Subcutaneous abdominal adipose tissue (tissue), 5 donors: Measurements from ENCODE around the gene AEBP1.

Experiments
- H3K27ac ChIP-seq: one replicate; pipeline ENCODE4 v1.7.0; 2013; ENCODE audit warnings: low read depth, mild to moderate bottlenecking, inconsistent platforms, low read length, moderate library complexity
- H3K27me3 ChIP-seq, 5 donors: one replicate each; pipeline ENCODE4 v1.7.0; 2013; ENCODE audit warnings: low read length in 5 of 5, inconsistent platforms in 1 of 5; ENCODE audit not compliant: control insufficient read depth in 5 of 5, insufficient read depth in 4 of 5
- H3K36me3 ChIP-seq, 5 donors: one replicate each; pipeline ENCODE4 v1.7.0; 2013; ENCODE audit warnings: low read length in 5 of 5; ENCODE audit not compliant: control insufficient read depth in 5 of 5, insufficient read depth in 5 of 5
- H3K4me1 ChIP-seq, 5 donors: one replicate each; pipeline ENCODE4 v1.7.0; 2013; ENCODE audit warnings: low read length in 5 of 5, mild to moderate bottlenecking in 3 of 5, moderate library complexity in 1 of 5; ENCODE audit not compliant: control insufficient read depth in 5 of 5, insufficient read depth in 5 of 5
- H3K4me3 ChIP-seq, 5 donors: one replicate each; pipeline ENCODE4 v1.7.0; 2013; ENCODE audit warnings: low read length in 5 of 5, low read depth in 1 of 5
- H3K9ac ChIP-seq, 5 donors: one replicate each; pipeline ENCODE4 v1.7.0; 2013; ENCODE audit warnings: low read length in 5 of 5, mild to moderate bottlenecking in 4 of 5, moderate library complexity in 3 of 5
- H3K9me3 ChIP-seq, 5 donors: one replicate each; pipeline ENCODE4 v1.7.0; 2013; ENCODE audit warnings: low read length in 5 of 5; ENCODE audit not compliant: control insufficient read depth in 5 of 5
- donor health status: healthy.
- donor health status: healthy.
- donor health status: healthy.
- donor health status: healthy.
- donor health status: healthy.

Gene AEBP1

DNA sequence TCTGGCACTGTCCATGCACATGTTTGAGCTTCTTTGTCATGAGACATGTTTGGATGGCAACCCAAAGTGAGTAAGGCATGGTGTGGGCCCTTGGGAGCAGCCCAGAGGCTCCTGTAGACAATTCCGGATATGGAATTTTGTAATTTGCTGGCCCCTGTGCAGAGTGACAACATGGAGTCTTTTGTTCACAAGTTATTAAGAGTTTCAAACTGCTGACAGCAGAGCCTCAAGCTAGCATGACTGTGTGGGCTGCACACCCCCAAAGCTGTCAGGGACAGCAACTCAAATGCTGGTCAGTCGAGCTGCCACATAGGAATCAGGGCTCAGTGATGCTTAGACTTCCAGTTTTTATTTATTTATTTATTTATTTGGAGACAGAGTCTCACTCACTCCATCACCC is 44.0 kb downstream of the AEBP1 start:
- Histone ChIP-seq H3K4me1 (peaks cover 0 to 17% (median 14%) of the 10 kb centered on the region in 5 donors), H3K27ac (no peak overlapping the region), H3K4me3 (no peak overlapping the region), H3K9me3 (no peaks in the 10 kb centered on the region), H3K27me3 (peaks cover 0 to 13% (median 10%) of the 10 kb centered on the region in 5 donors), H3K9ac (no peak overlapping the region), H3K36me3 (no peaks in the 10 kb centered on the region)

GRCh38 chr7:44148961-44149536 is 44.9 kb downstream of the AEBP1 start:
- Histone ChIP-seq H3K27me3 (peaks cover 0 to 13% (median 10%) of the 10 kb centered on the region in 5 donors), H3K9ac (no peak overlapping the region), H3K9me3 (no peaks in the 10 kb centered on the region), H3K27ac (no peak overlapping the region), H3K4me3 (no peak overlapping the region), H3K36me3 (no peaks in the 10 kb centered on the region), H3K4me1 (peaks cover 0 to 17% (median 14%) of the 10 kb centered on the region in 5 donors)

- Histone ChIP-seq H3K27me3 (peaks cover 0 to 11% (median 10%) of the 10 kb centered on the region in 5 donors), H3K4me1 (peaks cover 0 to 17% (median 14%) of the 10 kb centered on the region in 5 donors), H3K27ac (no peak overlapping the region), H3K4me3 (no peak overlapping the region), H3K9ac (no peak overlapping the region), H3K9me3 (no peaks in the 10 kb centered on the region), H3K36me3 (no peaks in the 10 kb centered on the region)
These were observed 45.7 kb downstream of the AEBP1 start for GRCh38 chr7:44149571-44150465.

DNA sequence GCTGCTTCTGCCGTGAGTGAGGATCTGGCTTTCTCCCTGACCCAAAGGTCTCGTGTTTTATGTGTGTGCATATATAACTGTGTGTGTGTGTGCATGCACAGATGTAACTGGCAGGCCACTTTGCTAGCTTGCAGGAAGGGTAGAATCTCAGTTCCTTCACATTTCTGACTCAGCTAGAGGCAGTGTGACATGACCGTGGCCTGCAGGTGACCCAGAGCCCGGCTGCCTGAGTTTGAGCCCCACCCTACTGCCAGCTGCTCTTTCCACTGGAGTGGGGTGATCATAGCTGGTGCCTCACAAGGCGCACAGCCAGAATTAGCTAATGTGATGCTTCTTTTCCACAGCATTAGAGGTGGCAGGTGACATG is 46.3 kb downstream of the AEBP1 start:
- H3K27ac ChIP-seq = no peak overlapping the region
- no peaks in the 10 kb centered on the region for H3K9me3 ChIP-seq
- peaks cover 0 to 12% (median 9%) of the 10 kb centered on the region in 5 donors for H3K4me1 ChIP-seq
- H3K9ac ChIP-seq = no peak overlapping the region
- peaks cover 0 to 7% (median 5%) of the 10 kb centered on the region in 5 donors for H3K27me3 ChIP-seq
- H3K36me3 ChIP-seq = no peaks in the 10 kb centered on the region
- H3K4me3 ChIP-seq = no peak overlapping the region

- Histone ChIP-seq H3K27me3 (peaks cover 0 to 6% (median 3%) of the 10 kb centered on the region in 5 donors), H3K4me1 (peaks cover 0 to 5% (median 4%) of the 10 kb centered on the region in 5 donors), H3K27ac (no peak overlapping the region), H3K9me3 (no peaks in the 10 kb centered on the region), H3K4me3 (no peak overlapping the region), H3K9ac (no peak overlapping the region), H3K36me3 (no peaks in the 10 kb centered on the region)
These were observed 47.1 kb downstream of the AEBP1 start for GRCh38 chr7:44150966-44151941.

DNA sequence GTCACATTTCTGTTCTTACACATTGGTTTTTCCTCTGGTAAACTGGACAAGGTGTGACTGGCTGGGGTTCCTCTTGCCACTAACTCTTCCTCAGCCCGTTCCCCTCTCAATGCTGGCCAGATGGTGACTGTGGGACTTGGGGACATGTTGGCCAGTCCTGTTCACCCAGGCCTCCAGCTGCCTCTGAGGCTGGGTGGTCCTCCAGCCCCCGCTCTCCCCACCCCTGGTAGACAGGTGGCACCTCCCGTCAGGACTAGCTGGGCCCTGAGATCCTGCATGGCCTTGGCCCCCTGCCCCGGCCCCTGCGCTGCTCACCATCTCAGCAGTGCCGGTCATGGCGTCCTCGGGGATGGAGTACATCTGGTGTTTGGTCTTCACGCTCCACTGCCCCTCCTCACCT is 47.8 kb downstream of the AEBP1 start:
- no peaks in the 10 kb centered on the region for H3K36me3 ChIP-seq
- H3K9ac ChIP-seq = no peak overlapping the region
- H3K27ac ChIP-seq = no peak overlapping the region
- H3K4me1 ChIP-seq = no peaks in the 10 kb centered on the region
- H3K4me3 ChIP-seq = no peak overlapping the region
- no peaks in the 10 kb centered on the region for H3K27me3 ChIP-seq
- H3K9me3 ChIP-seq = no peaks in the 10 kb centered on the region

DNA sequence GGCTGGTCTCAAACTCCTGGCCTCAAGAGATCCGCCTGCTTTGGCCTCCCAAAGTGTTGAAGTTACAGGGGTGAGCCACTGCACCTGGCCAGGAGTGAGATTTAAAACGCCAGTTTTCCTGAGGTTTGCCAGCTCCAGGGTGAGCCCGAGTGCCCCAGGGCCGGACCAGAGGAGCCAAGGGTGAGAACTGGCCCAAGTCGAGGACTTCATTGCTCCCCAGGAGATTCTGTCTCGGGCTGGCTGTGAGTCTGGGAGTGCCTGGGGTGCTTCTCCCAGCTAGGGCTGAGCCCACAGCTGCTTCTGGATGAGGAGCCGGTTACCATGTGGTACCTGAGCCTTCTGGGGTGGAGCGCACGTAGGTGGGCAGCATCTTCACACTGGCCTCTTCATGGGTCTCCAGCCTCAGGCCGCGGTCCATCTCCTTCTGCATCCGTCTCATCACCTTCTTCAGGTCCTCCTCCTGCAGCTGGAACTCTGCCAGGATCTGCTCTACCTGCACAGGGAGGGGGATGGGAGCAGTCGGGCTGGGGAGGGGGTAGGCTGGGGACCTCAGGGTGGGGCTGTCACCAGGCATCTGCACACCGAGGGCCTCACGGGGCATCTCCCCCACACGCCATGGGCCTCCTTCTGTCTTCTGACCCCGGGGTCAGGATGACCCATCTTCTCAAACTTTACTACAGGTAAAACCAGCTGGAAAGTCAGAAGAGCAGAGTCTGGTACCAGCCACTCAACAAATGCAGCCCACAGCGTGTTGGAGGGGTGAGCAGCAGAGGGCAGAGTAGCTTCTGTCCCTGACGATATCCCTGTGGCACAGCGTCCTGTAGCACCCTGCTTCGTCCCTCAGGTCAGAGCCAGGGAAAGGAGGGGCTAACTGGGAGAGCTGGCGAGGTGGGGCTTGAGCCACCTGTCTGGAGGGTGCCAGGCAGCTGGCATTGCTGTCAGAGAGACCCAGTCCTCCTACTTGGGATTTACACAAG is 49.1 kb downstream of the AEBP1 start:
- H3K27ac ChIP-seq = no peak overlapping the region
- no peak overlapping the region for H3K4me3 ChIP-seq
- no peaks in the 10 kb centered on the region for H3K9me3 ChIP-seq
- no peak overlapping the region for H3K9ac ChIP-seq
- peaks cover 0 to 3% (median 0%) of the 10 kb centered on the region in 5 donors for H3K4me1 ChIP-seq
- H3K36me3 ChIP-seq = no peaks in the 10 kb centered on the region
- H3K27me3 ChIP-seq = no peaks in the 10 kb centered on the region

DNA sequence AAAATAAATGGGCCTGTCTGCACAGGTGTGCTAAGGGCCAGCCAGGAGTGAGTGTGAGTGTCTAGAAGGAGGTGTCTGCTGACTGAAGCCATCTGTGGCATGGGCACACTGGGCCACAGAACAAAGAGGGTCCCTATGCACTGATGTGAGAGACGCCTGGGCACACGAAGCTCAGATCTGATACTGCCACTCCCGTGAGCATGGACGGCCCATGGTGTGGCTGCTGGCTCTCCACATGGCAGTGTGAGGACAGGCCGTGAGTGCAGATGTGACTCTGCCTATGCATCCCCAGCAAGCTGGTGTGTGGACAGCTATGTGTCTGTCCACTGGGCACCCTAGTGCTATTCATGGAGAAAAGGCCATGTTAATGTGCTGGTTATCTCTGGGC is 49.8 kb downstream of the AEBP1 start:
- no peaks in the 10 kb centered on the region for H3K27me3 ChIP-seq
- no peaks in the 10 kb centered on the region for H3K9me3 ChIP-seq
- no peak overlapping the region for H3K27ac ChIP-seq
- H3K4me3 ChIP-seq = no peak overlapping the region
- H3K36me3 ChIP-seq = no peaks in the 10 kb centered on the region
- H3K4me1 ChIP-seq = peaks cover 0 to 10% (median 0%) of the 10 kb centered on the region in 5 donors
- no peak overlapping the region for H3K9ac ChIP-seq

DNA sequence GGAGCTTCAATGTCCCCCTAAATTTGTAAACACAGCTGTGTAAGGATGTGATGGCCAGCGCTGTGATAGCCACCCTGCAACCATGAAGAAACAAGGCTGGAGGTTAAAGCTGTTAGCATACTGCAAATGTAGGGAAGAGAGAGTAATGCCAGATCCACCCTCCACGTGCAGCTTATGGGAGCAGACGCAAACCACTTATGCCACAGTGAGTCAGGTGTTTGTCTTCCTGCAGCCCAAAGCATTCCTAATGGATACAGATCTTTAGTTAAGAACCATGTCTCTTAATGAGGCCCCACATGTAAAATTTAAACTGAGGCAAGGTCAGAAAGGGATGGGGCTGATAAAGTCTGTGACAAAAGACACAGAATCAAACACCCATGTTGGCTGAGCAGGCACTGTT is 50.6 kb downstream of the AEBP1 start:
- H3K4me3 ChIP-seq = no peak overlapping the region
- no peak overlapping the region for H3K27ac ChIP-seq
- H3K36me3 ChIP-seq = no peaks in the 10 kb centered on the region
- H3K4me1 ChIP-seq = peaks cover 0 to 11% (median 0%) of the 10 kb centered on the region in 5 donors
- H3K9ac ChIP-seq = no peak overlapping the region
- H3K27me3 ChIP-seq = no peaks in the 10 kb centered on the region
- H3K9me3 ChIP-seq = no peaks in the 10 kb centered on the region
